Suppressor macrophage treated with lipopolysaccharide for 4 hours (primary cell): ENCODE data around the gene CDC42EP4.

ENCODE experiments used
- DNase-seq: peaks from one replicate; pipeline ENCODE4 v3.0.0-alpha.2; 2020

CDC42EP4 gene

GRCh38 chr17:73247726-73248125, 64.1 kb downstream of the CDC42EP4 start:
- DNase-seq = no peak

GRCh38 chr17:73240561-73240960, 71.2 kb downstream of the CDC42EP4 start:
- DNase-seq = no peak

GRCh38 chr17:73237714-73238113, 74.1 kb downstream of the CDC42EP4 start:
- DNase-seq = no peak

- no peak for DNase-seq
Observed at GRCh38 chr17:73234736-73235135, 77.1 kb downstream of the CDC42EP4 start.
